Measurements from ENCODE around the gene IL18.
"Not testable (repeated sequence)": the region's sequence is repeated elsewhere in the genome, so short reads cannot be mapped to it uniquely, and the experiment has no call there.

IL18 gene

DNA sequence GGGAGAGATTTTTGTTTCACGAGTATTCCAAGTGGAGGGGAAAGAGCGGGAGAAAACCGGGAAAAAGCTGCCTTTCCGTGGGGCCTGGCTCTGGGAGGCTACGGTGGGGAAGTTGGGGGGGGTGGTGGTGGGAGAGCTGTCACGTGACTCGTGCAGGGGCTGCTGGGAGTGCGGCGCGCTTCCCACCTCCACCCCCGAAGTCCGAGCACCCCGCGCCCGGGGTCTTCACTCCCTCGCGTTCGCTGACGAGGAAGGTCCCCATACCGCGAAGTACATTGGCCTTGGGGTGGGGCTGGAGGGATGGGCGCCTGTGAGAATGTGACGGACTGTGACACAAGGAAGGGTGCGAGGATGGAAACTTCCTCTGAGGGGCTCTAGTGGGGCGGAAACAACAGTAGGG is 3.3 kb upstream of the IL18 start, which contains the start of gene TEX12:
TEX12 (plus strand) TSS at position 228 of the 400 bp plus-strand sequence. CDS start 1,897 bp downstream, outside the sequence.
- no peak for DNase-seq

DNA sequence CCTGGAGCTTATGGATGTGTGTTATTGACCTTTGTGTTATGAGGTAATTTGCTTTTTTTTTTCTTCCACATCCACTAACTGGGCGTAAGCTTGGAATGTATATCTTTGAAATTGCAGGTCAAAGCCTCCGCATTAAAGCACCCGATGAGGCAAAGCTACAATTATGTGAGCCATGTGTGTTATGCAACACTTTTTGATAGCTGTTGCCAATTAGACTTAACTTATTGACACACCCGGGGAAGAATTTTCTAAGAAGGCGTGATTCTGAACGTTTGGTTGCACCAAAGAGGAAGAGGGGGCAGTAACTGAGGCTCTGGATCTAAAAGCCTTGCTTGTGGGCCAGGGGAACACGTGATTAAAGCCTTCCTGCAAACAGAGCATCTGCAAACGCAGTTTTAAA is 2.7 kb upstream of the IL18 start:
- no peak for DNase-seq

DNA sequence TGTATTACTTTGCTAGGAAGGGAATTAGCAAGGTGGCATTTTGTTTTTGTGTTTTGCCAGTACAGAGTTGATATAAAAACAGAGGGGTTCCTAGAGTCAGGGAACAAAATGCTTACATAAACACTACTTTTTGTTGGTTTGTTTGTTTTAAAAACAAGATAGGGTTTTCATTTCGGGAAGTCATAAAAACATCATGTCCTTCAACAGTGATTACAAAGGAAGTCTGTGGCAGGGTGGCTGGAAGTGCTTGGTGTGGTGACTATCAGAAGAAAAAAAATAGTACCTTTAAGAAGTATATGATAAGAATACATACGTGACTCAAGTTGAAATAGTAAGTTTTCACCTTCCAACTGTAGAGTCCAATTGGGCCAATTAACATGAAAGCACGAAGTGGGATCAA is 1.2 kb upstream of the IL18 start:
- DNase-seq: no peak

GRCh38 chr11:112162761-112163546 is 940 bp downstream of the IL18 start:
- DNase-seq: no peak

GRCh38 chr11:112162200-112162599 is 1.7 kb downstream of the IL18 start:
- DNase-seq: not testable (repeated sequence)

DNA sequence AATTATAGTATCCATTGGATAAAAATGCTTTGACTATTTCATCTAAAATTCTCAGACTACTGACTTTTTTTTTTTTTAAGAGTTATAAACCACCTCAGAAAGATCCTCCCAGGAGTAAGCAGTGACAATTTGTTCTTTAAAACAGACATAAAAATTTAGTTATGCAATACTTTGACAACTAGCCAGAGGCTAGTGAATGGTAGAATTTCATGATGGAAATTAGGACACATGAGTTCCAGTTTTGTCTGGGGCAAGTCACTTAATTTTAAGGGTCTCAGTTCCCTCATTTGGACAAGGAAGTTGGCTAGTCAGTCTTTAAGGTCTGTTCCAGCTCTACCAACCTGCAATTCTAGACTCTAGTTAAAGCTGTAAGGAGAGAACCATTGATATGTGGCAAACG is 2.9 kb downstream of the IL18 start:
- no peak for DNase-seq

GRCh38 chr11:112160091-112160848 is 3.6 kb downstream of the IL18 start:
- DNase-seq: no peak

GRCh38 chr11:112159098-112160065 is 4.5 kb downstream of the IL18 start:
- no peak for DNase-seq

DNA sequence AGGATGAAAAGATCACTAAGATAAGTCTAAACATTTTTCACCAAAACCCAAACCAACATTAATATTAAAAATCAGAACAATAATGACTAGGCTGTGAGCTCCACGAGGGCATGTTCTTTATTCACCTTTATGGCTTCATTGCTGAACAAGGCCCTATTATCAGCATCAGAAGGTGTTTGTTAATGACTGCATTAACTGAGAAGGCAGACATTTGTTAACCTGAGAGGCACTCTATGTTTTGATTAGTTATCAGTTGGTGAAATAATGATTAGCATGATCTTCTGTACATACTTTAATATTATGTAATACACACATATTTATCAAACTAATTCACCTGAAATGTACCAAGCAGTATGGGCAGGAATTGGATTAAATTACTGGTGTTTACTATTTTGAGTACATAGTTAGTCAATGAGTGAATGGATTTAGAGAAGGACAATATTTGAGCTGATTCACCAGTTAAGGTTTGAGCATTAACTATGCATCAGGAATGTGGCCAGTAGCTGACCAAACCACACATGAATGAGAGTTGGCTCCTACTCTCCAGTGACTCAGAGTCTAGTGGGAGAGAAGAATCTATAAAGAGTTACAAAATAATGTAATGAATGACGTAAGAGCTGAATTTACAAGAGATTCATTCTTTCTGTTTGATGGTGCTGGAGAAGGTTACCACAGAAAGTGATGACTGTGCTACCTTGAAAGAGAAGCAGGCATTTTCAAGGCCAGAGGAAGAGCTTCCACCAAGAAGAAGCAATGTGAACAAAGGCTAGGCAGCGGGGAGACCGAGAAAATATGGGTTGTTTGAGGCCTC is 6.7 kb downstream of the IL18 start:
- DNase-seq: no peak

- no peak for DNase-seq
These were observed 7.5 kb downstream of the IL18 start for GRCh38 chr11:112156153-112156955.

GRCh38 chr11:112150517-112150916 is 13.4 kb downstream of the IL18 start:
- no peak for DNase-seq

- DNase-seq: no peak
These were observed 20.3 kb downstream of the IL18 start for GRCh38 chr11:112143597-112143996.

- no peak for DNase-seq
These were observed 29.4 kb downstream of the IL18 start for GRCh38 chr11:112134473-112134872.

DNA sequence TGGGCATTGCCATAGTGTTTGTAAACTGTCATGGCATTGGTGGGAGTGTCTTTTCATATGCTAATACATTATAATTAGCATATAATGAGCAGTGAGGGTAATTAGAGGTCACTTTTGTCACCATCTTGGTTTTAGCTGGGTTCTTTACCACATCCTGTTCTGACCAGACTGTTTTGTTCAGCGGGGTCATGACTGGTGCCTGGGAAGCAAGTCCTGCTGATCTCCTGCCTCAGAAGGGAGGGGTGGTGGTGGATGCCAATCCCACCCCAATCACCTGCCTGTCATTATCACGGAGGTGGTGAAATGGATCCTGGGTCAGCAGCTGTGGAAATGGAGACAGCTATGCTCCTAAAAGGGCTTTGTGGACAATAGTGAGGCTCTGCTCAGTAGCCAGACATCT is 31.2 kb downstream of the IL18 start:
- DNase-seq: no peak

GRCh38 chr11:112129656-112130055 is 34.2 kb downstream of the IL18 start:
- no peak for DNase-seq

DNA sequence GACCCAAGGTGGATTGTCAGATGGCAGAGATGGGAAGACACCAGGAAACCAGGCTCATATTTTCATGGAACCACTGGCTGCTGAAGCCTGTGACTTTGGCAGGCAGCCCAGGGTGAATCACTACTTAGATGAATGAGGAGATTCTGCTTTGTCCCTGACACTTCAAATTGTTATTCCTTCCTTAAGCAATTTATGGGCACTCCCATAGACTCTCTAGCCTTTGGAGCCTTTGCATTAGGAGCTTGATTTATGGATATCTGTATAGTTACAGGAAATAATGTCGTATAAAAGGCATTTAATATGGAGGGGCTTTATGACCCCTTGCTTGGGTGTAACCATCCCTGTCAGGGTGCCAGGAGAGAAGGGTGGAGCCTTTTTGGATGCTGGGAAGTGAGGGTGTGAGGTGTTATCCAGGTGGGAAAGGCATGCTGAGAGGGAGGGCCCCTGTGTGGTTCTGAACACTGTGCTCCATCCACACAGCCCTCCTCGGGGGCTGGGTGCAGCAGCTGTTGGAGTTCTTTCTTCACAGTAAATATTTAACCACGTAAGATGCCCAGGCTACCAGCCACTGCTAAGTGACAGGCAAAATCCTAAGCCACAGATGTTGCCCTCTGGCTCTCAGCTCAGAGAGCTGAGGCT is 35.3 kb downstream of the IL18 start:
- DNase-seq: no peak

DNA sequence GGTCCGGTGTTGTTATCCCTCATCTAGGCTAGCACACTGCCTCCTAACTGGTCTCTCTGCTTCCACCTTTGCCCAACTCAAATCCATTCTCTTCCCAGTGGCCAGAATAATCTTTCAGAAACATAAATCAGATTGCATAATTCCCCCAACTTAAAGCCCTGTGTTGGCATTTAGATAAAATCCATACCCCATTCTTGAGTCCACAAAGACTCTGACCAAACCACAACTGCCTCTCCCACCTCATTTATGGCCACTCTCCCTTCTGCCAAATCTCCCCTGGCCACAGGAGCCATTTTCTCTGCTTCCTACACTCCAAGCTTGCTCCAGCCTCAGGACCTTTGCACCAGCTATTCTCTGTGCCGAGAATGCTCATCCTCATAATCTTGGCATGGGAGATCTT is 36.8 kb downstream of the IL18 start:
- no peak for DNase-seq

DNA sequence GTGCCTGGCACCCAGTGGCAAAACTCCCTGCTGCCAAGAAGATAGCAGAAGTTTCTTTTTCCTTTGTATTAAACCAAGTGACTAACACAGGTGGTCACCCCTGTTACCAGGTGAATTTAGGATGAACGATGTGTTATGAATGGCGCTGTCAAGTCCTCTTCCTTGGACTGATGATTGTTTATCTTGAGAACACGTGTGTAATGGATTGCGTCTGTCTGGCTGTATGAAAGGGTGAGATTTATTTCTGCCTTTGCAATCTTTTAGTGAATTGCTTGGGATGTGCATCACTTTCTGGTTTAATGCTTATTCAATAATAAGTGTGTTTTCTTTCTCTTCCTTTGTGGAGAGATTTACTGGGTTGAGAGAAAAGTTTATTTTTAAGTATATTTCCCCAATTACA is 40.8 kb downstream of the IL18 start:
- DNase-seq: no peak

DNA sequence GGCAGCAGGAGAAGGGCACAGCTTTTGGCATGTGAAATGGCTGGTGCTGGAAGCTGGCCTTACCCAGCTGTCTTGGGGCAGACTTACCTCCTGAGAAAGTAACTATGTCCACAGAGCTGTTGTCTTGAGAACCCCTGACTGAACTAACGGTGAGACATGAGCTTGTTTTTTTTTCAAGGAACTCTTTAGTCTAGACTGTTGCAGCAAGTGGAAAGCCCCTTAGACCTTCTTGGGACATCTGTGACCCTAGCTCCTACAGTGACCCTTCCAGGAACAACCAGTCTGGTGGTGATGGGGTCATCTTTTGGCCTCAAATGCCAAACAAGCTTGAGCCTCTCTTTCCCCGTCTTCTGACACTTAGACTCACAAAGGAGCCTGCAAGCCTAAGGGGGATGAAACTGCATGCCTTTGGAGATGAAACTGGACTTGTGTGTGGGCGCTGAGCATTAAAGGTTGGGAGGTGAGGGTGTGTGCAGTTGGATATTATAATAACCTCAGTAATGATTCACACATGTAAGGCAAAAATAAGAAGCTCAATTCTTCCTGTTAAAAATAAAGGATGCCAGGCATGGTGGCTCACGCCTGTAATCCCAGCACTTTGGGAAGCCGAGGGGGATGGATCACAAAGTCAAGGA is 41.8 kb downstream of the IL18 start:
- DNase-seq: no peak

GRCh38 chr11:112118176-112118575 is 45.7 kb downstream of the IL18 start:
- DNase-seq: no peak

Measured in stimulated activated CD4-positive, alpha-beta T cell treated with anti-CD3 and anti-CD28 coated beads, Interleukin-4, amount 100 ng/mL, for 24 hours (primary cell).